HG03135 (cell line): ENCODE data around the gene ZDHHC11B.

ENCODE experiments used
- ATAC-seq: cut with Tn5 transposase; IDR thresholded peaks from one replicate; pipeline ENCODE4 v1.9.1; 2021; ENCODE audit warnings: mild to moderate bottlenecking, moderate library complexity; ENCODE audit not compliant: unreplicated experiment

The ZDHHC11B gene

GRCh38 chr5:675871-676698 lies 108.4 kb downstream of the ZDHHC11B start:
- no peak for ATAC-seq

- ATAC-seq: no peak
These were observed 109.2 kb downstream of the ZDHHC11B start for GRCh38 chr5:675111-675870.

GRCh38 chr5:674630-675011 lies 109.9 kb downstream of the ZDHHC11B start:
- ATAC-seq: no peak

GRCh38 chr5:673831-674629 lies 110.5 kb downstream of the ZDHHC11B start:
- no peak for ATAC-seq

GRCh38 chr5:673161-673830 lies 111.2 kb downstream of the ZDHHC11B start:
- ATAC-seq: no peak

GRCh38 chr5:672329-673160 lies 112.0 kb downstream of the ZDHHC11B start:
- ATAC-seq: no peak

GRCh38 chr5:671459-672328 lies 112.8 kb downstream of the ZDHHC11B start:
- ATAC-seq: no peak

- no peak for ATAC-seq
These were observed 113.9 kb downstream of the ZDHHC11B start for GRCh38 chr5:670396-671270.

- ATAC-seq: no peak
These were observed 114.6 kb downstream of the ZDHHC11B start for GRCh38 chr5:669842-670395.

GRCh38 chr5:669111-669841 lies 115.3 kb downstream of the ZDHHC11B start:
- ATAC-seq: no peak

- ATAC-seq: no peak
These were observed 116.1 kb downstream of the ZDHHC11B start for GRCh38 chr5:668283-668995.

GRCh38 chr5:666816-667498 lies 117.6 kb downstream of the ZDHHC11B start:
- no peak for ATAC-seq

GRCh38 chr5:665956-666711 lies 118.4 kb downstream of the ZDHHC11B start:
- no peak for ATAC-seq

GRCh38 chr5:665541-665955 lies 119.0 kb downstream of the ZDHHC11B start:
- no peak for ATAC-seq

GRCh38 chr5:664994-665360 lies 119.6 kb downstream of the ZDHHC11B start:
- no peak for ATAC-seq
